GM12878 (cell line): ENCODE results near the gene F2RL1. TPM values are rescaled to one million over a fixed set of nuclear protein-coding genes. Genes with fewer than 3 reads are reported as not detected.

Experiments used
- ATAC-seq: fragments of 200-7000 bp; cut with Tn5 transposase; 3 replicates; pipeline ENCODE4 v1.9.1; 2020; ENCODE audit warnings: mild to moderate bottlenecking, moderate library complexity
- BruUV-seq: library from RNA; stranded (reverse); fragments of 400-500 nt; replicated peaks from 2 replicates; lab custom pipeline; 2021; lab: Mats Ljungman, UMichigan
- CTCF ChIA-PET: fragments of 300-600 bp; sonication (Branson Sonifier 250); formaldehyde crosslinking; extraction: SDS; loops from one replicate; lab custom pipeline; 2021; ENCODE audit warnings: inconsistent platforms; lab: Yijun Ruan, JAX
- POLR2A ChIA-PET: fragments of 350-600 bp; formaldehyde crosslinking; extraction: SDS; loops from one replicate; lab custom pipeline; 2021; ENCODE audit warnings: inconsistent platforms; lab: Charles Lee
- RAD21 ChIA-PET: fragments of 300-600 bp; sonication (Branson Sonifier 250); formaldehyde crosslinking; loops from one replicate; lab custom pipeline; 2023; ENCODE audit warnings: antibody characterized with exemption; ENCODE audit not compliant: unreplicated experiment; lab: Charles Lee
- SMC1A ChIA-PET: fragments of 300-600 bp; sonication (Branson Sonifier 250); formaldehyde crosslinking; loops from one replicate; lab custom pipeline; 2023; ENCODE audit not compliant: unreplicated experiment, uncharacterized antibody; lab: Charles Lee
- DNase-seq: peaks from one replicate; pipeline ENCODE4 v3.0.0-alpha.2; 2011; ENCODE audit warnings: low read depth, low spot score
- FAIRE-seq: peaks from 3 replicates; lab custom pipeline; 2011; peaks lifted over from hg19 to GRCh38; lab: Jason Lieb, UNC
- H2AFZ ChIP-seq: 2 replicates; pipeline ENCODE4 v1.6.0; 2011; ENCODE audit warnings: low read depth, low read length, control low read depth; ENCODE audit not compliant: control insufficient read depth
- H3K27ac ChIP-seq: 2 replicates; pipeline ENCODE4 v1.5.1; 2011; ENCODE audit warnings: control low read depth; ENCODE audit not compliant: control insufficient read depth, insufficient read depth
- H3K27me3 ChIP-seq, 2 experiments: replicated peaks in 1 of 2; 2 replicates each; pipeline versions ENCODE4 v1.6.0 to v1.6.1; 2011; ENCODE audit warnings: low read length in 1 of 2; ENCODE audit not compliant: control insufficient read depth in 2 of 2, insufficient read depth in 2 of 2
- H3K36me3 ChIP-seq, 2 experiments: 2 replicates each; pipeline ENCODE4 v1.5.1; 2011; ENCODE audit warnings: low read length in 1 of 2; ENCODE audit not compliant: control insufficient read depth in 2 of 2, insufficient read depth in 2 of 2
- H3K4me1 ChIP-seq: 2 replicates; pipeline ENCODE4 v1.6.1; 2011; ENCODE audit warnings: mild to moderate bottlenecking, low read length, moderate library complexity, mixed read lengths; ENCODE audit not compliant: control insufficient read depth, insufficient read depth
- H3K4me2 ChIP-seq: 2 replicates; pipeline ENCODE4 v1.6.0; 2011; ENCODE audit warnings: control low read depth; ENCODE audit not compliant: control insufficient read depth, insufficient read depth
- H3K4me3 ChIP-seq: fragments of 200-600 bp; sonication (generic); 2 replicates; pipeline ENCODE4 v1.5.1; 2016
- H3K79me2 ChIP-seq: 2 replicates; pipeline ENCODE4 v1.6.0; 2011; ENCODE audit warnings: low read length; ENCODE audit not compliant: control insufficient read depth, insufficient read depth
- H3K9ac ChIP-seq: 2 replicates; pipeline ENCODE4 v1.8.0; 2011; ENCODE audit warnings: low read length, control low read depth, mixed read lengths; ENCODE audit not compliant: control insufficient read depth, insufficient read depth
- H3K9me3 ChIP-seq: replicated peaks from 3 replicates; pipeline ENCODE4 v1.5.1; 2011; ENCODE audit warnings: mild to moderate bottlenecking, low read length; ENCODE audit not compliant: control insufficient read depth, insufficient read depth
- H4K20me1 ChIP-seq: 2 replicates; pipeline ENCODE4 v1.6.0; 2011; ENCODE audit not compliant: control insufficient read depth, insufficient read depth
- CEBPB ChIP-seq, 2 experiments: fragments of 150-350 bp in 1 of 2; IDR thresholded peaks; 2 replicates each; pipeline ENCODE4 v1.6.1; 2012 to 2014; ENCODE audit warnings: low read depth in 2 of 2, low read length in 2 of 2, borderline replicate concordance in 1 of 2, inconsistent platforms in 1 of 2
- CHD1 ChIP-seq: IDR thresholded peaks from 2 replicates; pipeline ENCODE4 v1.6.1; 2012; ENCODE audit warnings: low read depth, low read length, improper control_type of control experiment
- CREB1 ChIP-seq: IDR thresholded peaks from 2 replicates; pipeline ENCODE4 v1.6.1; 2012; ENCODE audit warnings: low read depth, mild to moderate bottlenecking, inconsistent platforms
- CREM ChIP-seq: IDR thresholded peaks from 2 replicates; pipeline ENCODE4 v1.6.1; 2014; ENCODE audit warnings: antibody characterized with exemption, low read depth
- EED ChIP-seq: sonication (generic); IDR thresholded peaks from 2 replicates; pipeline ENCODE4 v1.6.1; 2016; ENCODE audit warnings: antibody characterized with exemption, low read depth
- GABPA ChIP-seq: IDR thresholded peaks from 2 replicates; pipeline ENCODE4 v1.6.1; 2014; ENCODE audit warnings: antibody characterized with exemption, low read depth, mild to moderate bottlenecking, inconsistent platforms
- IKZF1 ChIP-seq: fragments of 450-650 bp; conservative IDR thresholded peaks from 2 replicates; pipeline ENCODE4 v1.6.1; 2017; ENCODE audit warnings: antibody characterized with exemption, mild to moderate bottlenecking
- KDM1A ChIP-seq: fragments of 200-600 bp; sonication (generic); IDR thresholded peaks from 2 replicates; pipeline ENCODE4 v1.6.1; 2016; ENCODE audit warnings: borderline replicate concordance
- PAX8 ChIP-seq: fragments of 450-650 bp; IDR thresholded peaks from 2 replicates; pipeline ENCODE4 v1.6.1; 2017; ENCODE audit warnings: mild to moderate bottlenecking, moderate library complexity
- POLR2AphosphoS5 ChIP-seq: IDR thresholded peaks from 2 replicates; pipeline ENCODE4 v1.6.1; 2011; ENCODE audit warnings: mild to moderate bottlenecking, low read length, inconsistent platforms
- RAD51 ChIP-seq: fragments of 450-650 bp; IDR thresholded peaks from 2 replicates; pipeline ENCODE4 v1.6.1; 2016; ENCODE audit warnings: moderate library complexity, mild to moderate bottlenecking, inconsistent platforms
- RB1 ChIP-seq: fragments of 450-650 bp; formaldehyde crosslinking; IDR thresholded peaks from 2 replicates; pipeline ENCODE4 v1.6.1; 2017; ENCODE audit warnings: mild to moderate bottlenecking, borderline replicate concordance
- SMAD5 ChIP-seq: IDR thresholded peaks from 2 replicates; pipeline ENCODE4 v1.6.1; 2016; ENCODE audit warnings: antibody characterized with exemption, low read depth
- SRF ChIP-seq, 2 experiments: IDR thresholded peaks; 2 replicates each; pipeline ENCODE4 v1.6.1; 2011; ENCODE audit warnings: low read depth in 2 of 2, low read length in 2 of 2, mild to moderate bottlenecking in 1 of 2, moderate library complexity in 1 of 2
- TAF1 ChIP-seq: IDR thresholded peaks from 2 replicates; pipeline ENCODE4 v1.6.1; 2011; ENCODE audit warnings: mild to moderate bottlenecking, low read depth, low read length, borderline replicate concordance
- TBL1XR1 ChIP-seq: IDR thresholded peaks from 2 replicates; pipeline ENCODE4 v1.6.1; 2012; ENCODE audit warnings: low read depth, low read length, improper control_type of control experiment
- ZBED1 ChIP-seq: IDR thresholded peaks from 2 replicates; pipeline ENCODE4 v1.6.1; 2016; ENCODE audit warnings: borderline replicate concordance
- ZNF217 ChIP-seq: fragments of 450-650 bp; IDR thresholded peaks from 2 replicates; pipeline ENCODE4 v1.6.1; 2017; ENCODE audit warnings: antibody characterized with exemption, mild to moderate bottlenecking
- WGBS: methylation state at CpG from one replicate; pipeline ENCODE4 v1.1.6; 2016; ENCODE audit warnings: low lambda C conversion rate; ENCODE audit not compliant: insufficient replicate concordance, insufficient coverage; ENCODE audit errors: missing lambda C conversion rate; 5-methylcytosine and 5-hydroxymethylcytosine counted together
- in situ Hi-C: fragments of 300-500 bp; cut with MboI; formaldehyde crosslinking; loops from 9 replicates; pipeline ENCODE4 v1.14.3; 2018; ENCODE audit warnings: mixed read lengths
- intact Hi-C: fragments of 100-400 bp; cut with micrococcal nuclease; formaldehyde crosslinking; loops from one replicate; pipeline ENCODE4 v1.14.2; 2022; ENCODE audit not compliant: unreplicated experiment
- polyA plus RNA-seq, 11 experiments: library from polyadenylated mRNA; depleted of rRNA in 4 of 11; unstranded in 6 of 11; stranded (reverse) in 5 of 11; fragments of >200 nt; fragmentation: Nextera tagmentation in 4 of 11; fragmentation: Illumina TruSeq in 1 of 11; extraction: Ambion mirVana in 4 of 11; extraction: Trizol in 1 of 11; gene quantifications; 1 replicate in 1 of 11; 2 replicates in 10 of 11; pipeline versions ENCODE4 v1.2.1 to v1.2.3, GENCODE V29; 2011 to 2016; ENCODE audit warnings: inconsistent platforms in 2 of 11, missing spikeins in 2 of 11, low read depth in 1 of 11
- total RNA-seq, 4 experiments: library from RNA; depleted of rRNA in 3 of 4; stranded (reverse); fragments of >200 nt in 3 of 4; fragmentation: Illumina TruSeq in 1 of 4; extraction: Trizol in 1 of 4; gene quantifications; 2 replicates each; pipeline versions ENCODE4 v1.2.1 to v1.2.3, GENCODE V29; 2013 to 2021
- TF ChIP-seq, protein P1 (sequence below): fragments of 450-650 bp; IDR thresholded peaks from 2 replicates; pipeline ENCODE4 v1.6.1; 2017; ENCODE audit warnings: low read depth, mild to moderate bottlenecking, moderate library complexity
- TF ChIP-seq, protein P2 (sequence below): fragments of 150-350 bp; IDR thresholded peaks from 2 replicates; pipeline ENCODE4 v1.6.1; 2016; ENCODE audit warnings: low read depth, low read length
- TF ChIP-seq, protein P3 (sequence below): IDR thresholded peaks from 2 replicates; pipeline ENCODE4 v1.6.1; 2011; ENCODE audit warnings: borderline replicate concordance, low read depth, mild to moderate bottlenecking, moderate library complexity, mixed read lengths, low read length; ENCODE audit not compliant: insufficient read depth; ENCODE audit errors: extremely low read length

F2RL1 gene
- total and polyA plus RNA-seq, 10 of the 15 experiments (the other 5 are each of a cell fraction or from before 2014, with no cell fraction given), result 0.04 to 0.10 TPM; not detected in 8

DNA sequence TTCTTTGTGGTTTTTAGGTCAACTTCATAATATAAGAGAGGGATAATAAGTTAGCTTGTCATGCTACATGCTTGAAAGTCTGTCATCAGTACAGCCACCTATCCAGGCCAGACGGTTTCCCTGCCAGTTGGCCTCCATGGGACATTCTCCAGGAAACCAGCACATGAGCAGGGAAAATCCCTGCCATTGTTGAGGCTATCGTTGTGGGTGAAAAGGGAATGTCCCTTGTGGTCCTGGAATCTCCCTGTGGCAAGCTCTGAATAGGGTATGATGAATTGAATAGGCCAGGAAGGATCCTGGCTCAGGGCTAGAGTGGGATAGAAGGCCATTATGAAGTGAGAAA is 12.3 kb downstream of the F2RL1 start:
- BruUV-seq, result no TSS peak
- no peak overlapping the region for H3K27ac ChIP-seq
- SMC1A ChIA-PET, result no interaction called here
- no peak overlapping the region for H3K4me3 ChIP-seq
- no peak overlapping the region for H2AFZ ChIP-seq
- CTCF ChIA-PET, result no interaction called here
- no peaks in the 10 kb centered on the region for H4K20me1 ChIP-seq
- H3K4me2 ChIP-seq, result no peak overlapping the region
- H3K9ac ChIP-seq, result no peak overlapping the region
- intact Hi-C loops, result no loop called here
- POLR2A ChIA-PET, result interaction anchor here (0.6 kb wide), 1 partner anchor 1277 kb away, joined by 4 read pairs; no protein-coding TSS in a partner anchor
- no peaks in the 10 kb centered on the region for H3K9me3 ChIP-seq
- H3K27me3 ChIP-seq, result no peaks in the 10 kb centered on the region
- in situ Hi-C loops, result no loop called here
- WGBS, result 0% methylated on average over 2 of the region's 2 CpGs
- no peaks in the 10 kb centered on the region for H3K4me1 ChIP-seq
- peak; percentile 84 for ATAC-seq
- peak; percentile 81 for FAIRE-seq
- H3K79me2 ChIP-seq, result no peaks in the 10 kb centered on the region
- RAD21 ChIA-PET, result no interaction called here
- peak; percentile 27 for DNase-seq
- no peaks in the 10 kb centered on the region for H3K36me3 ChIP-seq
- TF ChIP-seq POLR2AphosphoS5, result no peak
- no peak for TF ChIP-seq SRF (IDR thresholded peaks at IDR 0.05; ENCODE audit: low read depth in 2 of 2, low read length in 2 of 2)
- no peak for TF ChIP-seq CREB1
- TF ChIP-seq ZNF217, result no peak
- TF ChIP-seq, protein P1, sequence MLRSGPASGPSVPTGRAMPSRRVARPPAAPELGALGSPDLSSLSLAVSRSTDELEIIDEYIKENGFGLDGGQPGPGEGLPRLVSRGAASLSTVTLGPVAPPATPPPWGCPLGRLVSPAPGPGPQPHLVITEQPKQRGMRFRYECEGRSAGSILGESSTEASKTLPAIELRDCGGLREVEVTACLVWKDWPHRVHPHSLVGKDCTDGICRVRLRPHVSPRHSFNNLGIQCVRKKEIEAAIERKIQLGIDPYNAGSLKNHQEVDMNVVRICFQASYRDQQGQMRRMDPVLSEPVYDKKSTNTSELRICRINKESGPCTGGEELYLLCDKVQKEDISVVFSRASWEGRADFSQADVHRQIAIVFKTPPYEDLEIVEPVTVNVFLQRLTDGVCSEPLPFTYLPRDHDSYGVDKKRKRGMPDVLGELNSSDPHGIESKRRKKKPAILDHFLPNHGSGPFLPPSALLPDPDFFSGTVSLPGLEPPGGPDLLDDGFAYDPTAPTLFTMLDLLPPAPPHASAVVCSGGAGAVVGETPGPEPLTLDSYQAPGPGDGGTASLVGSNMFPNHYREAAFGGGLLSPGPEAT, result peak; percentile 68
- TF ChIP-seq CHD1, result no peak
- no peak for TF ChIP-seq GABPA
- TF ChIP-seq, protein P2, sequence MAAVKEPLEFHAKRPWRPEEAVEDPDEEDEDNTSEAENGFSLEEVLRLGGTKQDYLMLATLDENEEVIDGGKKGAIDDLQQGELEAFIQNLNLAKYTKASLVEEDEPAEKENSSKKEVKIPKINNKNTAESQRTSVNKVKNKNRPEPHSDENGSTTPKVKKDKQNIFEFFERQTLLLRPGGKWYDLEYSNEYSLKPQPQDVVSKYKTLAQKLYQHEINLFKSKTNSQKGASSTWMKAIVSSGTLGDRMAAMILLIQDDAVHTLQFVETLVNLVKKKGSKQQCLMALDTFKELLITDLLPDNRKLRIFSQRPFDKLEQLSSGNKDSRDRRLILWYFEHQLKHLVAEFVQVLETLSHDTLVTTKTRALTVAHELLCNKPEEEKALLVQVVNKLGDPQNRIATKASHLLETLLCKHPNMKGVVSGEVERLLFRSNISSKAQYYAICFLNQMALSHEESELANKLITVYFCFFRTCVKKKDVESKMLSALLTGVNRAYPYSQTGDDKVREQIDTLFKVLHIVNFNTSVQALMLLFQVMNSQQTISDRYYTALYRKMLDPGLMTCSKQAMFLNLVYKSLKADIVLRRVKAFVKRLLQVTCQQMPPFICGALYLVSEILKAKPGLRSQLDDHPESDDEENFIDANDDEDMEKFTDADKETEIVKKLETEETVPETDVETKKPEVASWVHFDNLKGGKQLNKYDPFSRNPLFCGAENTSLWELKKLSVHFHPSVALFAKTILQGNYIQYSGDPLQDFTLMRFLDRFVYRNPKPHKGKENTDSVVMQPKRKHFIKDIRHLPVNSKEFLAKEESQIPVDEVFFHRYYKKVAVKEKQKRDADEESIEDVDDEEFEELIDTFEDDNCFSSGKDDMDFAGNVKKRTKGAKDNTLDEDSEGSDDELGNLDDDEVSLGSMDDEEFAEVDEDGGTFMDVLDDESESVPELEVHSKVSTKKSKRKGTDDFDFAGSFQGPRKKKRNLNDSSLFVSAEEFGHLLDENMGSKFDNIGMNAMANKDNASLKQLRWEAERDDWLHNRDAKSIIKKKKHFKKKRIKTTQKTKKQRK, result no peak
- no peak for TF ChIP-seq TAF1
- TF ChIP-seq, protein P3, sequence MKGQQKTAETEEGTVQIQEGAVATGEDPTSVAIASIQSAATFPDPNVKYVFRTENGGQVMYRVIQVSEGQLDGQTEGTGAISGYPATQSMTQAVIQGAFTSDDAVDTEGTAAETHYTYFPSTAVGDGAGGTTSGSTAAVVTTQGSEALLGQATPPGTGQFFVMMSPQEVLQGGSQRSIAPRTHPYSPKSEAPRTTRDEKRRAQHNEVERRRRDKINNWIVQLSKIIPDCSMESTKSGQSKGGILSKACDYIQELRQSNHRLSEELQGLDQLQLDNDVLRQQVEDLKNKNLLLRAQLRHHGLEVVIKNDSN, result no peak
- TF ChIP-seq IKZF1, result peak; percentile 81
- peak; percentile 95 for TF ChIP-seq EED
- TF ChIP-seq RB1, result no peak
- TF ChIP-seq ZBED1, result no peak
- no peak for TF ChIP-seq TBL1XR1
- TF ChIP-seq PAX8, result no peak
- no peak for TF ChIP-seq CEBPB (IDR thresholded peaks at IDR 0.05; ENCODE audit: borderline replicate concordance in 1 of 2, low read depth in 2 of 2, low read length in 2 of 2)
- TF ChIP-seq SMAD5, result no peak
- TF ChIP-seq RAD51, result no peak
- TF ChIP-seq CREM, result peak; percentile 49; the same call in 1 of the 2 replicates
- TF ChIP-seq KDM1A, result no peak
